Liver (tissue), 9 donors: ENCODE results near the gene TPST2. TPM values are rescaled to one million over a fixed set of nuclear protein-coding genes. Genes with fewer than 3 reads are reported as not detected.

ENCODE experiments used
- DNase-seq: peaks from one replicate; pipeline ENCODE4 v3.0.0-alpha.2; 2017; ENCODE audit warnings: low spot score
- H3K27ac ChIP-seq, 2 donors: one replicate each; pipeline ENCODE4 v1.7.0; 2013; ENCODE audit warnings: inconsistent platforms in 2 of 2, low read length in 2 of 2, control low read depth in 1 of 2, low read depth in 1 of 2, mild to moderate bottlenecking in 1 of 2
- H3K27me3 ChIP-seq, 4 donors: one replicate each; pipeline versions ENCODE4 v1.6.1 to v1.7.0; 2013; ENCODE audit warnings: low read length in 3 of 4, inconsistent platforms in 1 of 4, mild to moderate bottlenecking in 1 of 4, moderate library complexity in 1 of 4; ENCODE audit not compliant: control insufficient read depth in 4 of 4, insufficient read depth in 4 of 4
- H3K36me3 ChIP-seq, 4 donors: one replicate each; pipeline versions ENCODE4 v1.6.1 to v1.7.0; 2013; ENCODE audit warnings: low read length in 3 of 4, mild to moderate bottlenecking in 3 of 4, low read depth in 1 of 4, moderate library complexity in 1 of 4; ENCODE audit not compliant: control insufficient read depth in 4 of 4, insufficient read depth in 3 of 4
- H3K4me1 ChIP-seq, 4 donors: one replicate each; pipeline versions ENCODE4 v1.6.1 to v1.7.0; 2013; ENCODE audit warnings: low read length in 3 of 4, mild to moderate bottlenecking in 3 of 4, moderate library complexity in 1 of 4; ENCODE audit not compliant: control insufficient read depth in 4 of 4, insufficient read depth in 4 of 4
- H3K4me3 ChIP-seq, 3 donors: one replicate each; pipeline versions ENCODE4 v1.6.1 to v1.7.0; 2013; ENCODE audit warnings: low read length in 3 of 3, control low read depth in 1 of 3, low read depth in 1 of 3, mild to moderate bottlenecking in 1 of 3
- H3K9ac ChIP-seq, 2 donors: one replicate each; pipeline ENCODE4 v1.7.0; 2013; ENCODE audit warnings: low read length in 2 of 2, mild to moderate bottlenecking in 2 of 2, moderate library complexity in 2 of 2, control low read depth in 1 of 2, low read depth in 1 of 2
- H3K9me3 ChIP-seq, 4 donors: one replicate each; pipeline versions ENCODE4 v1.6.1 to v1.7.0; 2013; ENCODE audit warnings: low read length in 3 of 4; ENCODE audit not compliant: control insufficient read depth in 4 of 4
- FOXA1 ChIP-seq: IDR thresholded peaks from 2 replicates; pipeline ENCODE4 v1.6.1; 2016; ENCODE audit warnings: antibody characterized with exemption
- FOXA2 ChIP-seq: IDR thresholded peaks from 2 replicates; pipeline ENCODE4 v1.6.1; 2016; ENCODE audit warnings: antibody characterized with exemption
- GABPA ChIP-seq, 2 donors: IDR thresholded peaks in 1 of 2; conservative IDR thresholded peaks in 1 of 2; 2 replicates each; pipeline ENCODE4 v1.6.1; 2016; ENCODE audit warnings: antibody characterized with exemption in 2 of 2, mild to moderate bottlenecking in 1 of 2, moderate library complexity in 1 of 2
- HNF4A ChIP-seq, 2 donors: conservative IDR thresholded peaks; 2 replicates each; pipeline ENCODE4 v1.6.1; 2016; ENCODE audit warnings: antibody characterized with exemption in 2 of 2, mild to moderate bottlenecking in 2 of 2
- HNF4G ChIP-seq: IDR thresholded peaks from 2 replicates; pipeline ENCODE4 v1.6.1; 2016; ENCODE audit warnings: antibody characterized with exemption
- JUND ChIP-seq, 2 donors: IDR thresholded peaks; 2 replicates each; pipeline ENCODE4 v1.6.1; 2016; ENCODE audit warnings: antibody characterized with exemption in 2 of 2
- NR2F2 ChIP-seq: IDR thresholded peaks from 2 replicates; pipeline ENCODE4 v1.6.1; 2016; ENCODE audit warnings: antibody characterized with exemption
- RAD21 ChIP-seq, 2 donors: IDR thresholded peaks; 2 replicates each; pipeline ENCODE4 v1.6.1; 2016; ENCODE audit warnings: antibody characterized with exemption in 2 of 2, mild to moderate bottlenecking in 2 of 2
- RXRA ChIP-seq, 2 donors: IDR thresholded peaks; 2 replicates each; pipeline ENCODE4 v1.6.1; 2017 to 2018; ENCODE audit warnings: antibody characterized with exemption in 2 of 2, mild to moderate bottlenecking in 1 of 2
- TAF1 ChIP-seq: conservative IDR thresholded peaks from 2 replicates; pipeline ENCODE4 v1.6.1; 2016; ENCODE audit warnings: antibody characterized with exemption, mild to moderate bottlenecking
- YY1 ChIP-seq: IDR thresholded peaks from 2 replicates; pipeline ENCODE4 v1.6.1; 2016; ENCODE audit warnings: antibody characterized with exemption, mild to moderate bottlenecking
- WGBS: extraction: QIAGEN DNeasy Blood & Tissue Kit; methylation state at CpG from one replicate; pipeline ENCODE4 v1.1.7; 2013; 5-methylcytosine and 5-hydroxymethylcytosine counted together
- polyA plus RNA-seq, 2 donors: library from polyadenylated mRNA; stranded (reverse) in 1 of 2; unstranded in 1 of 2; fragments of 200-250 nt in 1 of 2; fragments of >200 nt in 1 of 2; fragmentation: Nextera tagmentation in 1 of 2; extraction: Ambion mirVana in 1 of 2; gene quantifications; one replicate each; pipeline versions ENCODE4 v1.2.1 to v1.2.3, GENCODE V29; 2013 to 2015
- total RNA-seq, 2 donors: library from RNA; depleted of rRNA; stranded (reverse); fragments of >200 nt; gene quantifications; one replicate each; pipeline ENCODE4 v1.2.3, GENCODE V29; 2014
- TF ChIP-seq, protein P1 (sequence below): fragments of 150-350 bp; IDR thresholded peaks from 2 replicates; pipeline ENCODE4 v1.5.1; 2017; ENCODE audit warnings: improper control_type of control experiment, low read depth, low read length; ENCODE audit not compliant: missing input control
- TF ChIP-seq, protein P2 (sequence below): IDR thresholded peaks from 2 replicates; pipeline ENCODE4 v1.6.1; 2016; ENCODE audit warnings: antibody characterized with exemption
- TF ChIP-seq, protein P3 (sequence below): IDR thresholded peaks from 2 replicates; pipeline ENCODE4 v1.6.1; 2016; ENCODE audit warnings: antibody characterized with exemption
- donor health status: healthy.
- donor health status: healthy.
- donor health status: healthy.
- donor health status: healthy.
- donor health status: healthy.

The TPST2 gene
- total and polyA plus RNA-seq, 4 donors = 33.3 to 109 (median 69.7) TPM

DNA sequence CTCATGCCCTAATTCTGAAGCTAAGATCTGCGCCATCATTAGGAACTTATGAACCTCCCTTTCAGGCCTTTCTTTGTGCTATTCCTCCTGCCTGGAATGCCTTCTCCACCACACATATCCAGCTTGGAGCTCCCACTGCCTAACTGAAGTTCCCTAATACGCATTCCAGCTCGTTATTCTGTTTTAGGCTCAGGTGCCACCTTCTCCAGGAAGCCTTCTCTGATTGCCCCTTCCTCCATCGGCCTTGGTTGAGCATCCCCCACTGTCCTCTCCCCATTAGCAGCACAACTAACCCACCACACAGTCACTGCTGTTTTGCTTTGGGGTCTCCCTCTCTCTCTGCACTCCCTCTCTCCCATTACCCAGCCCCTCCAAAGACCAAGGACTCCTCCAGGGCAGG is 22.7 kb upstream of the TPST2 start:
- no peak for DNase-seq
- H3K27me3 ChIP-seq = no peaks in the 10 kb centered on the region

DNA sequence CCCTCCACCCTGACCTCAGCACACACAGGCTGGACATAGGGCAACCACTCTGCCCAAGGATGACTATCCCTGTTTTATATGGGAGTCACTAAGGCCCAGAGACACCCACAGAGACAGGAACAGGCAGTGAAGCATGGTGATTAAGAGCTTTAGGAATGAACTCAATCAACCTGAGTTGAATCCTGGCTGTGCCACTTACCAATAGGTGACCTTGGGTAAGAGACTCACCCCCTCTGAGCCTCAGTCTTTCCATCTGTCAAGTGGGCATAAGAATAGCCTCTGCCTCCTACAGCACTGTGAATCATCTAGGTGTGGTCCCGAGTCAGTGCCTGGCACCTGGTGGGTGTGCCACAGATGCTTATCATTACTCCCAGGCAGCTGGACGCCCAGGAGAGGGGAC is 21.1 kb upstream of the TPST2 start:
- Histone ChIP-seq H3K9ac (no peak overlapping the region), H3K27me3 (no peaks in the 10 kb centered on the region), H3K4me1 (no peaks in the 10 kb centered on the region), H3K27ac (no peak overlapping the region), H3K9me3 (no peaks in the 10 kb centered on the region), H3K4me3 (no peak overlapping the region), H3K36me3 (no peaks in the 10 kb centered on the region)
- no peak for DNase-seq
- no peak for TF ChIP-seq GABPA (IDR thresholded peaks at IDR 0.05 in 1 of 2, conservative IDR thresholded peaks at IDR 0.05 in 1 of 2)
- TF ChIP-seq HNF4A (conservative IDR thresholded peaks at IDR 0.05) = no peak
- TF ChIP-seq, protein P1, sequence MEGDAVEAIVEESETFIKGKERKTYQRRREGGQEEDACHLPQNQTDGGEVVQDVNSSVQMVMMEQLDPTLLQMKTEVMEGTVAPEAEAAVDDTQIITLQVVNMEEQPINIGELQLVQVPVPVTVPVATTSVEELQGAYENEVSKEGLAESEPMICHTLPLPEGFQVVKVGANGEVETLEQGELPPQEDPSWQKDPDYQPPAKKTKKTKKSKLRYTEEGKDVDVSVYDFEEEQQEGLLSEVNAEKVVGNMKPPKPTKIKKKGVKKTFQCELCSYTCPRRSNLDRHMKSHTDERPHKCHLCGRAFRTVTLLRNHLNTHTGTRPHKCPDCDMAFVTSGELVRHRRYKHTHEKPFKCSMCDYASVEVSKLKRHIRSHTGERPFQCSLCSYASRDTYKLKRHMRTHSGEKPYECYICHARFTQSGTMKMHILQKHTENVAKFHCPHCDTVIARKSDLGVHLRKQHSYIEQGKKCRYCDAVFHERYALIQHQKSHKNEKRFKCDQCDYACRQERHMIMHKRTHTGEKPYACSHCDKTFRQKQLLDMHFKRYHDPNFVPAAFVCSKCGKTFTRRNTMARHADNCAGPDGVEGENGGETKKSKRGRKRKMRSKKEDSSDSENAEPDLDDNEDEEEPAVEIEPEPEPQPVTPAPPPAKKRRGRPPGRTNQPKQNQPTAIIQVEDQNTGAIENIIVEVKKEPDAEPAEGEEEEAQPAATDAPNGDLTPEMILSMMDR = no peak
- TF ChIP-seq FOXA1 = no peak
- no peak for TF ChIP-seq JUND (IDR thresholded peaks at IDR 0.05)
- no peak for TF ChIP-seq YY1
- no peak for TF ChIP-seq RXRA (IDR thresholded peaks at IDR 0.05)
- TF ChIP-seq, protein P2, sequence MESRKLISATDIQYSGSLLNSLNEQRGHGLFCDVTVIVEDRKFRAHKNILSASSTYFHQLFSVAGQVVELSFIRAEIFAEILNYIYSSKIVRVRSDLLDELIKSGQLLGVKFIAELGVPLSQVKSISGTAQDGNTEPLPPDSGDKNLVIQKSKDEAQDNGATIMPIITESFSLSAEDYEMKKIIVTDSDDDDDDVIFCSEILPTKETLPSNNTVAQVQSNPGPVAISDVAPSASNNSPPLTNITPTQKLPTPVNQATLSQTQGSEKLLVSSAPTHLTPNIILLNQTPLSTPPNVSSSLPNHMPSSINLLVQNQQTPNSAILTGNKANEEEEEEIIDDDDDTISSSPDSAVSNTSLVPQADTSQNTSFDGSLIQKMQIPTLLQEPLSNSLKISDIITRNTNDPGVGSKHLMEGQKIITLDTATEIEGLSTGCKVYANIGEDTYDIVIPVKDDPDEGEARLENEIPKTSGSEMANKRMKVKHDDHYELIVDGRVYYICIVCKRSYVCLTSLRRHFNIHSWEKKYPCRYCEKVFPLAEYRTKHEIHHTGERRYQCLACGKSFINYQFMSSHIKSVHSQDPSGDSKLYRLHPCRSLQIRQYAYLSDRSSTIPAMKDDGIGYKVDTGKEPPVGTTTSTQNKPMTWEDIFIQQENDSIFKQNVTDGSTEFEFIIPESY = no peak
- no peak for TF ChIP-seq TAF1
- no peak for TF ChIP-seq NR2F2
- TF ChIP-seq, protein P3, sequence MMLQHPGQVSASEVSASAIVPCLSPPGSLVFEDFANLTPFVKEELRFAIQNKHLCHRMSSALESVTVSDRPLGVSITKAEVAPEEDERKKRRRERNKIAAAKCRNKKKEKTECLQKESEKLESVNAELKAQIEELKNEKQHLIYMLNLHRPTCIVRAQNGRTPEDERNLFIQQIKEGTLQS = no peak
- no peak for TF ChIP-seq RAD21 (IDR thresholded peaks at IDR 0.05)
- 74% methylated on average over 2 of the region's 2 CpGs for WGBS

More for the DNA sequence above, 22.7 kb upstream of the TPST2 start:
- no peaks in the 10 kb centered on the region for H3K4me1 ChIP-seq
- no peak overlapping the region for H3K27ac ChIP-seq
- no peaks in the 10 kb centered on the region for H3K36me3 ChIP-seq
- no peaks in the 10 kb centered on the region for H3K9me3 ChIP-seq
- no peak overlapping the region for H3K9ac ChIP-seq
- WGBS = 88% methylated on average over 4 of the region's 4 CpGs
- H3K4me3 ChIP-seq = no peak overlapping the region
- no peak for TF ChIP-seq YY1
- no peak for TF ChIP-seq HNF4A (conservative IDR thresholded peaks at IDR 0.05)
- TF ChIP-seq HNF4G = no peak
- TF ChIP-seq RXRA (IDR thresholded peaks at IDR 0.05) = no peak
- no peak for TF ChIP-seq FOXA2
